Right lobe of liver (tissue), 6 donors: Measurements from ENCODE around the gene KRTAP9-6. TPM values are rescaled to one million over a fixed set of nuclear protein-coding genes. Genes with fewer than 3 reads are reported as not detected.

ENCODE experiments used
- ATAC-seq, 4 donors: fragments of 200-7000 bp; cut with Tn5 transposase; one replicate each; pipeline ENCODE4 v1.9.1; 2020; ENCODE audit warnings: mild to moderate bottlenecking in 4 of 4, moderate library complexity in 4 of 4
- DNase-seq, 3 donors: peaks; one replicate each; pipeline ENCODE4 v3.0.0-alpha.2; 2020
- H3K27ac ChIP-seq, 3 donors: fragments of 200-600 bp; one replicate each; pipeline ENCODE4 v1.8.0; 2022
- H3K27me3 ChIP-seq, 2 donors: fragments of 200-600 bp; one replicate each; pipeline ENCODE4 v1.8.0; 2022
- H3K36me3 ChIP-seq, 4 donors: fragments of 200-600 bp; sonication (generic) in 1 of 4; one replicate each; pipeline versions ENCODE4 v1.5.1 to v1.8.0; 2017 to 2022; ENCODE audit warnings: control low read depth in 1 of 4
- H3K4me1 ChIP-seq, 4 donors: fragments of 200-600 bp; sonication (generic) in 1 of 4; one replicate each; pipeline versions ENCODE4 v1.5.1 to v1.8.0; 2017 to 2022; ENCODE audit warnings: control low read depth in 1 of 4
- H3K4me3 ChIP-seq, 3 donors: fragments of 200-600 bp; one replicate each; pipeline ENCODE4 v1.8.0; 2022
- H3K9me3 ChIP-seq, 4 donors: fragments of 200-600 bp; sonication (generic) in 1 of 4; one replicate each; pipeline versions ENCODE4 v1.5.1 to v1.8.0; 2017 to 2022; ENCODE audit warnings: control low read depth in 1 of 4
- CTCF ChIP-seq, 4 donors: fragments of 200-600 bp in 3 of 4; fragments of 450-650 bp in 1 of 4; IDR thresholded peaks; one replicate each; pipeline versions ENCODE4 v1.5.1 to v1.8.0; 2016 to 2022; ENCODE audit warnings: antibody characterized with exemption in 4 of 4, mild to moderate bottlenecking in 2 of 4
- POLR2A ChIP-seq: fragments of 450-650 bp; IDR thresholded peaks from one replicate; pipeline ENCODE4 v1.6.1; 2017; ENCODE audit warnings: antibody characterized with exemption, mild to moderate bottlenecking
- WGBS: methylation state at CpG from one replicate; pipeline ENCODE4 v1.1.6; 2018; ENCODE audit warnings: low coverage, low lambda C conversion rate; ENCODE audit not compliant: insufficient coverage; ENCODE audit errors: missing lambda C conversion rate; 5-methylcytosine and 5-hydroxymethylcytosine counted together
- intact Hi-C, 2 donors: fragments of 100-400 bp; cut with DNase I; formaldehyde crosslinking; loops; one replicate each; pipeline versions ENCODE4 v1.11.2 to v1.14.1; 2022
- total RNA-seq, 6 experiments: library from RNA; depleted of rRNA in 2 of 6; stranded (reverse); fragments of >200 nt in 2 of 6; fragmentation: NEBNext Ultra II Directional in 3 of 6; extraction: Animal tissue kit (Norgen Biotek cat#: 25700) in 3 of 6; gene quantifications; one replicate each; pipeline versions ENCODE4 v1.1.0 to v1.2.4, GENCODE V29; 2016 to 2023
- donor health status: DM: no; HTN: yes; CAD: no.
- donor health status: DM: no; HTN: no; CAD: no.
- donor health status: DM: no; HTN: no; CAD: no.
- donor health status: DM: no; HTN: yes; CAD: no.
- donor health status: DM: no; HTN: yes; CAD: no.

KRTAP9-6 gene
- total RNA-seq, 6 experiments from 2014 or later, result not detected

- 64% methylated on average over 3 of the region's 3 CpGs for WGBS
- Histone ChIP-seq H3K9me3 (no peaks in the 10 kb centered on the region), H3K36me3 (no peaks in the 10 kb centered on the region), H3K27ac (no peak overlapping the region), H3K4me1 (no peaks in the 10 kb centered on the region), H3K4me3 (no peak overlapping the region), H3K27me3 (no peaks in the 10 kb centered on the region)
- DNase-seq (no peak), ATAC-seq (no peak)
- intact Hi-C loops, result no loop called here
- TF ChIP-seq POLR2A (no peak), CTCF (IDR thresholded peaks at IDR 0.05) (no peak)
Measured at GRCh38 chr17:41278176-41278955, 13.2 kb downstream of the KRTAP9-6 start.

GRCh38 chr17:41284043-41284442, 18.9 kb downstream of the KRTAP9-6 start:
- Histone ChIP-seq H3K36me3 (no peaks in the 10 kb centered on the region), H3K4me3 (no peak overlapping the region), H3K9me3 (no peaks in the 10 kb centered on the region), H3K27ac (no peak overlapping the region), H3K27me3 (no peaks in the 10 kb centered on the region), H3K4me1 (no peaks in the 10 kb centered on the region)
- TF ChIP-seq CTCF (IDR thresholded peaks at IDR 0.05) (no peak), POLR2A (no peak)
- intact Hi-C loops, result no loop called here
- 39% methylated on average over 3 of the region's 3 CpGs for WGBS
- no peak for DNase-seq
- no peak for ATAC-seq

- 29% methylated on average over 2 of the region's 2 CpGs for WGBS
- DNase-seq, result no peak
- intact Hi-C loops, result no loop called here
- Histone ChIP-seq H3K4me3 (no peak overlapping the region), H3K9me3 (no peaks in the 10 kb centered on the region), H3K27me3 (no peaks in the 10 kb centered on the region), H3K4me1 (no peaks in the 10 kb centered on the region), H3K27ac (no peak overlapping the region), H3K36me3 (no peaks in the 10 kb centered on the region)
- ATAC-seq, result no peak
- TF ChIP-seq CTCF (IDR thresholded peaks at IDR 0.05) (no peak), POLR2A (no peak)
Measured at GRCh38 chr17:41284546-41284945, 19.4 kb downstream of the KRTAP9-6 start.

- intact Hi-C loops, result no loop called here
Measured at GRCh38 chr17:41287050-41287449, 21.9 kb downstream of the KRTAP9-6 start.

More at GRCh38 chr17:41287050-41287449, 21.9 kb downstream of the KRTAP9-6 start:
- no peaks in the 10 kb centered on the region for H3K9me3 ChIP-seq
- H3K4me1 ChIP-seq, result no peaks in the 10 kb centered on the region
- no peak for DNase-seq
- no peaks in the 10 kb centered on the region for H3K36me3 ChIP-seq
- H3K27ac ChIP-seq, result no peak overlapping the region
- H3K4me3 ChIP-seq, result no peak overlapping the region
- TF ChIP-seq POLR2A, result no peak
- TF ChIP-seq CTCF (IDR thresholded peaks at IDR 0.05), result no peak
- WGBS, result 40% methylated on average over 3 of the region's 3 CpGs
- no peaks in the 10 kb centered on the region for H3K27me3 ChIP-seq
- no peak for ATAC-seq
